Right lobe of liver (tissue), 6 donors: ENCODE data around the gene ADARB2. TPM values are rescaled to one million over a fixed set of nuclear protein-coding genes. Genes with fewer than 3 reads are reported as not detected.

Source experiments
- ATAC-seq, 4 donors: fragments of 200-7000 bp; cut with Tn5 transposase; one replicate each; pipeline ENCODE4 v1.9.1; 2020; ENCODE audit warnings: mild to moderate bottlenecking in 4 of 4, moderate library complexity in 4 of 4
- DNase-seq, 3 donors: peaks; one replicate each; pipeline ENCODE4 v3.0.0-alpha.2; 2020
- H3K27ac ChIP-seq, 3 donors: fragments of 200-600 bp; one replicate each; pipeline ENCODE4 v1.8.0; 2022
- H3K27me3 ChIP-seq, 2 donors: fragments of 200-600 bp; one replicate each; pipeline ENCODE4 v1.8.0; 2022
- H3K36me3 ChIP-seq, 4 donors: fragments of 200-600 bp; sonication (generic) in 1 of 4; one replicate each; pipeline versions ENCODE4 v1.5.1 to v1.8.0; 2017 to 2022; ENCODE audit warnings: control low read depth in 1 of 4
- H3K4me1 ChIP-seq, 4 donors: fragments of 200-600 bp; sonication (generic) in 1 of 4; one replicate each; pipeline versions ENCODE4 v1.5.1 to v1.8.0; 2017 to 2022; ENCODE audit warnings: control low read depth in 1 of 4
- H3K4me3 ChIP-seq, 3 donors: fragments of 200-600 bp; one replicate each; pipeline ENCODE4 v1.8.0; 2022
- H3K9me3 ChIP-seq, 4 donors: fragments of 200-600 bp; sonication (generic) in 1 of 4; one replicate each; pipeline versions ENCODE4 v1.5.1 to v1.8.0; 2017 to 2022; ENCODE audit warnings: control low read depth in 1 of 4
- CTCF ChIP-seq, 4 donors: fragments of 200-600 bp in 3 of 4; fragments of 450-650 bp in 1 of 4; IDR thresholded peaks; one replicate each; pipeline versions ENCODE4 v1.5.1 to v1.8.0; 2016 to 2022; ENCODE audit warnings: antibody characterized with exemption in 4 of 4, mild to moderate bottlenecking in 2 of 4
- POLR2A ChIP-seq: fragments of 450-650 bp; IDR thresholded peaks from one replicate; pipeline ENCODE4 v1.6.1; 2017; ENCODE audit warnings: antibody characterized with exemption, mild to moderate bottlenecking
- WGBS: methylation state at CpG from one replicate; pipeline ENCODE4 v1.1.6; 2018; ENCODE audit warnings: low coverage, low lambda C conversion rate; ENCODE audit not compliant: insufficient coverage; ENCODE audit errors: missing lambda C conversion rate; 5-methylcytosine and 5-hydroxymethylcytosine counted together
- intact Hi-C, 2 donors: fragments of 100-400 bp; cut with DNase I; formaldehyde crosslinking; loops; one replicate each; pipeline versions ENCODE4 v1.11.2 to v1.14.1; 2022
- total RNA-seq, 6 experiments: library from RNA; depleted of rRNA in 2 of 6; stranded (reverse); fragments of >200 nt in 2 of 6; fragmentation: NEBNext Ultra II Directional in 3 of 6; extraction: Animal tissue kit (Norgen Biotek cat#: 25700) in 3 of 6; gene quantifications; one replicate each; pipeline versions ENCODE4 v1.1.0 to v1.2.4, GENCODE V29; 2016 to 2023
- donor health status: DM: no; HTN: yes; CAD: no.
- donor health status: DM: no; HTN: no; CAD: no.
- donor health status: DM: no; HTN: no; CAD: no.
- donor health status: DM: no; HTN: yes; CAD: no.
- donor health status: DM: no; HTN: yes; CAD: no.

Gene ADARB2
- total RNA-seq, 6 experiments from 2014 or later = 0.07 to 0.68 (median 0.42) TPM

- DNase-seq = no peak
- H3K4me1 ChIP-seq = no peaks in the 10 kb centered on the region
- WGBS = 46% methylated on average over 8 of the region's 8 CpGs
- H3K27me3 ChIP-seq = no peaks in the 10 kb centered on the region
- no peaks in the 10 kb centered on the region for H3K9me3 ChIP-seq
- no peak for TF ChIP-seq POLR2A
- no peak for TF ChIP-seq CTCF (IDR thresholded peaks at IDR 0.05)
- no peaks in the 10 kb centered on the region for H3K36me3 ChIP-seq
- intact Hi-C loops = no loop called here
- no peak overlapping the region for H3K27ac ChIP-seq
- no peak for ATAC-seq
- H3K4me3 ChIP-seq = no peak overlapping the region
Measured at GRCh38 chr10:1762076-1762475, 24.8 kb upstream of the ADARB2 start.

- 56% methylated on average over 12 of the region's 19 CpGs for WGBS
- Histone ChIP-seq H3K4me3 (no peak overlapping the region), H3K27ac (no peak overlapping the region), H3K9me3 (peaks cover 0 to 7% (median 0%) of the 10 kb centered on the region in 4 donors), H3K27me3 (no peaks in the 10 kb centered on the region), H3K36me3 (no peaks in the 10 kb centered on the region), H3K4me1 (no peaks in the 10 kb centered on the region)
- ATAC-seq (no peak), DNase-seq (no peak)
- no peak for TF ChIP-seq POLR2A
- TF ChIP-seq CTCF (IDR thresholded peaks at IDR 0.05) = no peak
- intact Hi-C loops = no loop called here
Measured at GRCh38 chr10:1754506-1755153, 17.3 kb upstream of the ADARB2 start.

- Histone ChIP-seq H3K4me3 (no peak overlapping the region), H3K4me1 (no peaks in the 10 kb centered on the region), H3K9me3 (peaks cover 0 to 9% (median 0%) of the 10 kb centered on the region in 4 donors), H3K36me3 (no peaks in the 10 kb centered on the region), H3K27me3 (no peaks in the 10 kb centered on the region), H3K27ac (no peak overlapping the region)
- ATAC-seq (no peak), DNase-seq (no peak)
- TF ChIP-seq POLR2A = no peak
- TF ChIP-seq CTCF (IDR thresholded peaks at IDR 0.05) = no peak
- intact Hi-C loops = no loop called here
Measured at GRCh38 chr10:1752153-1752552, 14.8 kb upstream of the ADARB2 start.

GRCh38 chr10:1747590-1748157, 10.3 kb upstream of the ADARB2 start:
- intact Hi-C loops = no loop called here
- ATAC-seq (no peak), DNase-seq (no peak)
- Histone ChIP-seq H3K9me3 (peaks cover 0 to 9% (median 0%) of the 10 kb centered on the region in 4 donors), H3K27ac (no peak overlapping the region), H3K36me3 (no peaks in the 10 kb centered on the region), H3K4me3 (no peak overlapping the region), H3K27me3 (no peaks in the 10 kb centered on the region), H3K4me1 (no peaks in the 10 kb centered on the region)
- WGBS = 57% methylated on average over 5 of the region's 5 CpGs
- TF ChIP-seq CTCF (IDR thresholded peaks at IDR 0.05) (no peak), POLR2A (no peak)
